Urothelium cell line (cell line): Measurements from ENCODE around the gene CYBC1.

ENCODE experiments used
- DNase-seq: peaks from one replicate; pipeline ENCODE4 v3.0.0; 2011; ENCODE audit warnings: low spot score, mixed read lengths
- FAIRE-seq: peaks from 2 replicates; lab custom pipeline; 2011; peaks lifted over from hg19 to GRCh38; lab: Jason Lieb, UNC

The CYBC1 gene

GRCh38 chr17:82450357-82451106, at the start of gene CYBC1:
CYBC1 (minus strand) TSS chr17:82450752; CDS start chr17:82449254, 1,498 bp downstream.
- DNase-seq, result peak; percentile 96
- peak; percentile 27 for FAIRE-seq

- FAIRE-seq, result no peak
Observed at GRCh38 chr17:82497483-82498405, 47.2 kb upstream of the CYBC1 start.

GRCh38 chr17:82496529-82497434, 46.2 kb upstream of the CYBC1 start:
- DNase-seq (peak; percentile 98), FAIRE-seq (peak; percentile 97)

More at GRCh38 chr17:82497483-82498405, 47.2 kb upstream of the CYBC1 start:
- peak; percentile 70 for DNase-seq

GRCh38 chr17:82495844-82496528, 45.4 kb upstream of the CYBC1 start:
- DNase-seq (no peak), FAIRE-seq (no peak)

- peak; percentile 94 for DNase-seq
- peak; percentile 68 for FAIRE-seq
Observed at GRCh38 chr17:82494236-82495055, 43.9 kb upstream of the CYBC1 start.

- FAIRE-seq (peak; percentile 53), DNase-seq (no peak)
Observed at GRCh38 chr17:82493226-82493781, 42.8 kb upstream of the CYBC1 start.

GRCh38 chr17:82492643-82493225, 42.2 kb upstream of the CYBC1 start:
- DNase-seq (peak; percentile 55), FAIRE-seq (no peak)

- FAIRE-seq, result no peak
- DNase-seq, result no peak
Observed at GRCh38 chr17:82491533-82491932, 41.0 kb upstream of the CYBC1 start.

GRCh38 chr17:82491196-82491530, 40.6 kb upstream of the CYBC1 start:
- DNase-seq, result no peak
- peak; percentile 17 for FAIRE-seq

GRCh38 chr17:82490512-82491195, 40.1 kb upstream of the CYBC1 start:
- no peak for FAIRE-seq

GRCh38 chr17:82489851-82490511, 39.4 kb upstream of the CYBC1 start:
- FAIRE-seq, result peak; percentile 65
- DNase-seq, result no peak

More at GRCh38 chr17:82490512-82491195, 40.1 kb upstream of the CYBC1 start:
- DNase-seq, result no peak

GRCh38 chr17:82489117-82489516, 38.6 kb upstream of the CYBC1 start:
- peak; percentile 91 for FAIRE-seq
- no peak for DNase-seq

GRCh38 chr17:82487910-82488309, 37.4 kb upstream of the CYBC1 start:
- DNase-seq (no peak), FAIRE-seq (no peak)

GRCh38 chr17:82486231-82487094, 35.9 kb upstream of the CYBC1 start:
- DNase-seq (no peak), FAIRE-seq (peak; percentile 13)

- FAIRE-seq (no peak), DNase-seq (no peak)
Observed at GRCh38 chr17:82483836-82484235, 33.3 kb upstream of the CYBC1 start.

- FAIRE-seq, result no peak
- no peak for DNase-seq
Observed at GRCh38 chr17:82483204-82483660, 32.7 kb upstream of the CYBC1 start.
